Sigmoid colon (tissue), 4 donors: Measurements from ENCODE around the gene CCNK.

Source experiments
- CTCF ChIP-seq, 4 experiments: fragments of 450-650 bp in 3 of 4; fragments of 200-600 bp in 1 of 4; IDR thresholded peaks; one replicate each; pipeline ENCODE4 v1.5.1; 2016 to 2019; ENCODE audit warnings: antibody characterized with exemption in 4 of 4, mild to moderate bottlenecking in 3 of 4, moderate library complexity in 2 of 4
- POLR2A ChIP-seq, 2 donors: fragments of 450-650 bp; IDR thresholded peaks; one replicate each; pipeline ENCODE4 v1.6.1; 2016; ENCODE audit warnings: antibody characterized with exemption in 2 of 2, mild to moderate bottlenecking in 2 of 2, moderate library complexity in 2 of 2
- POLR2AphosphoS5 ChIP-seq, 4 donors: sonication (generic); formaldehyde crosslinking; IDR thresholded peaks; one replicate each; pipeline ENCODE4 v1.6.1; 2017; ENCODE audit warnings: antibody characterized with exemption in 4 of 4

GRCh38 chr14:99462210-99462609, 19.0 kb upstream of the CCNK start:
- TF ChIP-seq CTCF (IDR thresholded peaks at IDR 0.05) (no peak), POLR2A (IDR thresholded peaks at IDR 0.05) (no peak), POLR2AphosphoS5 (IDR thresholded peaks at IDR 0.05) (no peak)
